ENCODE measurements around the gene CNOT4.

CNOT4 gene

DNA sequence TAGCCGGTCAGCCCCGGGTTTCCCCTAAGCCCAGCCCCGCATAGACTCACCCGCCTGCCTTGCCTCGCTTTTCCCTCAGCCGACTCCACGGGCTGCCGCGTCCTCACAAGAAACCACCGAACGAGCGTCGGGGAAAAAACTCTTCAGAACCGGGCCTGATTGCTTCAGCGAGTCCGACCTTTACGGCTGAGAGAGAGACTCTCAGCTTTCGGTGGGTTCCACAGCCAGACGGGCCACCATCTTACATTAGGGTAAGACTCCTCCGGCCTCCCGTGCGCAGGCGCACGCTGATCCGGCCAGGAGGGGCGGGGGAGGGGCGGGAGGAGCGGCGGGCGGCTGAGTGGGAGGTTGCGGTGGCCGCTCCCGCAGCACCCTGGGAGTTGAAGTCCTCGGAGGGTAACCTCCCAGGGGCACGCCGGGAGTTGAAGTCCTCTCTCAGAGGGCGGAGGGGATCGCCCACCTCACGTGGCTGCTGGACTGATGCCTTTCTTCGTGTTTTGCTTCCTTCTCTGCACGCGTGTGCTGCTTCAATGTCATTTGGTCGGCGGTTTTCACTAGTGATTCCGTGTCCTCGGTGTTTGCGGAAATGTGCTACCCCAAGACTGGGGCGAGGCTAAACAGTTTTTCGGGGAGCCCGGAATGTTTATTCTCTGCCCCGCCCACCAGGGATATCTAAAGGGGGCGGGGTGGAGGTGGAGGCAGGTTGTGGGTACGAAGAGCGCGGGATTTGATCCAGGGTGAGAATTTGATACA, at the start of gene CNOT4:
TSS of gene CNOT4 (minus strand) at position 264 of the 753 bp plus-strand sequence. CDS start 71,771 bp downstream, outside the sequence.
- DNase-seq: peak; percentile 68 to 79

- no peak for DNase-seq
Measured at GRCh38 chr7:135558881-135559280, 49.0 kb upstream of the CNOT4 start.

DNA sequence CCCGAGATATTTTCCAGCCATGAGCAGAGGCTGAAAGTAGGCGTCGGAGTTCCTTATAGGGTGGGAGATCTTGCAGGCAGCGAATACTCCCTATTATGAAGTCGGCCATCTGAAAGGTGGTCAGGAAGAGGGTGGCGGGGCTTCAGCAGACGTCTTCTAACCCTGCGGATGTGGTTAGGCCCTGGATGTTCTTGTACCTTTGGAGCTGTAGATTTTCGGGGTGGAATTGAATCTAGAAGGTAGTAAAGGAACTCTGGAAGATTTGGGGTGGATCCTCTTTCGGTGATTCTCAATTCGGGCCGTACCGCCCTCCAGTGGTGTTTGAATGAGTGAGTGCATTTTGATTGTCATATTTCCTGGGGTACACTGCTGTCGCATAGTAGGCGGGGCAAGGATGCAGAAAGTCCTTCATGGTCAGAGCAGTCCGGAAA, 48.5 kb upstream of the CNOT4 start:
- DNase-seq: peak in 1 of 2 experiments; percentile 34

DNA sequence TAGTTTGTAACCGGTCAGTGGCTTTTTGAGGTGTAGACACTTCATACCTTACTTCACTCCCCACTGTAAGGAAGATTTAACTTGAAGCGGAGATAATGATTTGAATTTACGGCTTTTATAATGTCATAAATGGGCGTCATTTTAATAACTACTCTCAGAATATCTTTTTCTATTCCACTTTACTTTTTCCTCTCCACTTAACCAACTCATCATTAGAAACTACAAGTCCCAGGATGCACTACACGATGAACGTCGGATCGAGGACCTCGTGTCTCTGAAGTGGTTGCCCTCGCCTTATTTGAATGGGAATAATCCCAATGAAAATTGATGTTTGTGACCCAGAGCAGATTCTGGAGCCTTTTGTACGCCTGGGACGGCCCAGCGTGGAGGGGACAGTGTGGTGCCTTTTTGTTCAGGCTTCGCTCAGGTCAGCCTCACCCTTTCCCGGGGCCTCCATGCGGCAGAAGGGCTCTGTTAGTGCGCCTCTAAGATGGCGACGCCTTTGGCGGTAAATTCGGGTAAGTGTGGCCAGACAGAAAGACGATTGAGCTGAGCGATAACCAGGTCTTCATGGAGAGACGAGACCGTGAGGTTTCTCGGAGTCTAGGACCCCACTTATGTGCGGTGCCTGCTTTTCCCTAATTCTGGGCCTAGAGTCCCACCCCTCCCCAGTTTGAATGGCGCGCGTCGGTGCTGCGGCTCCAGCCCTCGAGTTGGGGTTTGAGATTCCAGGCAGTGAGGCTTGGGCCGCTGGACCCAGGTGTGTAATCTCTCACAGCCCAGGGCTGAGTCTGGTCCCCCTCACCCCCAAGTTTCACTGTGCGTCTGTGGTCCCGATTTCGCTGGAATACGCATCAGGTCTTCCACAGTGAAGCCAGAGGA, 47.8 kb upstream of the CNOT4 start, which contains the start of gene NUP205:
TSS of gene NUP205 (plus strand) at position 463 of the 882 bp plus-strand sequence. CDS start at position 491, 28 bp downstream.
- DNase-seq: peak in 1 of 2 experiments; percentile 75

- DNase-seq: no peak
Measured at GRCh38 chr7:135553346-135553745, 43.4 kb upstream of the CNOT4 start.

GRCh38 chr7:135552148-135552547, 42.2 kb upstream of the CNOT4 start:
- no peak for DNase-seq

DNA sequence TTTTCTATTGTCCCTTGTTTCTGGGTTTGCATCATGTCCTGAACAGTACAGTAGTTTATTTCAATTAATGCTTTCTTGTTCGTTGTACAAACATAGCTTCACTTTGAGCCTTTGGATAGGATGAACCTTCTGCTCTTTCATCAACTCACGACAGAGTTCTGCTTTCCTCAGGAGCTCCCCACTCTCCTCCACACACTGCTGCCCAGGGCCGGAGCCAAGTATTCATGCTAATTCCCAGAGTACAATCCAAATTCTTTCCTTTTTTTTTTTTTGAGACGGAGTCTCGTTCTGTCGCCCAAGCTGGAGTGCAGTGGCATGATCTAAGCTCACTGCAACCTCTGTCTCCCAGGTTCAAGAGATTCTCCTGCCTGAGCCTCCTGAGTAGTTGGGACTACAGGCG, 40.3 kb upstream of the CNOT4 start:
- DNase-seq: no peak

DNA sequence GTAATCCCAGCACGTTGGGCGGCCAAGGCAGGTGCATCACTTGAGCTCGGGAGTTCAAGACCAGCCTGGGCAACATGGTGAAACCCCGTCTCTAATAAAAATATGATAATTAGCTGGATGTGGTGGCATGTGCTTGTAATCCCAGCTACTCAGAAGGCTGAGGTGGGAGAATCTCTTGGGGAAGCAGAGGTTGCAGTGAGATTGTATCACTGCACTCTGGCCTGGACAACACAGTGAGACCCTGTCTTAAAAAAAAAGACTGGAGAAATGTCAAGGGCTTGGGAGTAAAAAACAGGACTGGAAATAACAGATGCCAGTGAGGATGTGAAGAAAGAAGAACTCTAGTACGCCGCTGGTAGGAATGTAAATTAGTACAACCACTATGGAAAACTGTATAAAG, 31.1 kb upstream of the CNOT4 start:
- DNase-seq: no peak

GRCh38 chr7:135539629-135540028, 29.7 kb upstream of the CNOT4 start:
- DNase-seq: no peak

GRCh38 chr7:135538376-135538775, 28.5 kb upstream of the CNOT4 start:
- DNase-seq: no peak

DNA sequence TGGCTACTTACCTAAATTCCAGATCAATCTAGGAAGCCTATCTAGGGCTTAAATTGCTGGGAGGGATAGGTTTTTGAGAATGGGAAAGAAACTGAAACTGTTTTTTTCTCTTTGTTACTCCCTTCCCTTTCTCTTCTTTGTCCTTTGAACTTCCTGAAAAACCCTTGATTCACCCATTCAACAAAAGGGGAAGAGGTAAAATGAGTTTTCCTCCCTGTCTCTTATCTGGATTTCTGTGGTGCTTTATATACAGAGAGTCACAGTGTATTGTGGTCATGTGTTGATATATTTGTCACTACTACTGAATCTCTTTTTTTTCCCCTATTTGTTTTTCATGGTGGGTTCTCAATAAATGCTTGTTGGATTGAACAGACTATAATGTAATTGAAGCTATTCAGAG, 28.0 kb upstream of the CNOT4 start:
- DNase-seq: no peak

GRCh38 chr7:135537453-135537852, 27.6 kb upstream of the CNOT4 start:
- DNase-seq: no peak

GRCh38 chr7:135536150-135536549, 26.2 kb upstream of the CNOT4 start:
- no peak for DNase-seq

DNA sequence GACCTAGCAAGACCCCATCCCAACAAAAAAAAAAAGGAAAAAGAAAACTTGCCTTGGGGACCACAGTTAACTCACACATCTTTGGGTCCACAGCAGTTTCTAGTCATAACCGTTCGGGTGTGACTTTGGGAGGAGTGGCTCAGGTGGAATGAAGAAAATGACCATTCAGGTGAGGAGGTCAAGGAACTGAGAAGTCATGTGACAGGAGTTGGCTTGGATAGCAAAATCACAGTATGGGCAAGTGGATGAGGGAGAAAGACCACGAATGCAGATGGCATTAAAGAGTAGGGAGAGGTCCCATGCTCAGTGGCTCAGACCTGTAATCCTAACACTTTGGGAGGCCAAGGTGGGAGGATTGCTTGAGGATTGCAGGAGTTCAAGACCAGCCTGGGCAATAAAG, 17.1 kb upstream of the CNOT4 start:
- DNase-seq: no peak

DNA sequence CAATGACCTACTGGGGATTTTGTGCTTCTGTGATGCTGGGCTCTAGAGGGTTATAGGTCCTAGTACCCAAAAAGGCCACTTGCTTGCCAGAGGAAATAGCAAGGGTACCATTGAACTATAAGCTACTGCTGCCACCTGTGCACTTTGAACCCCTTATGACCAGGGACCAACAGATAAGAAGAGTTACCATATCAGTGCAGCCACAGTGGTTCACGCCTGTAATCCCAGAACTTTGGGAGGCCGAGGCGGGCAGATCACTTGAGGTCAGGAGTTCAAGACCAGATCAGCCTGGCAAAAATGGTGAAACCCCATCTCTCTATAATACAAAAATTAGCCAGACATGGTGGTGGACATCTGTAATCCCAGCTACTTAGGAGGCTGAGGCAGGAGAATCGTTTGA, 15.5 kb upstream of the CNOT4 start:
- DNase-seq: no peak

GRCh38 chr7:135523146-135523545, 13.2 kb upstream of the CNOT4 start:
- no peak for DNase-seq

GRCh38 chr7:135522509-135522908, 12.6 kb upstream of the CNOT4 start:
- no peak for DNase-seq

DNA sequence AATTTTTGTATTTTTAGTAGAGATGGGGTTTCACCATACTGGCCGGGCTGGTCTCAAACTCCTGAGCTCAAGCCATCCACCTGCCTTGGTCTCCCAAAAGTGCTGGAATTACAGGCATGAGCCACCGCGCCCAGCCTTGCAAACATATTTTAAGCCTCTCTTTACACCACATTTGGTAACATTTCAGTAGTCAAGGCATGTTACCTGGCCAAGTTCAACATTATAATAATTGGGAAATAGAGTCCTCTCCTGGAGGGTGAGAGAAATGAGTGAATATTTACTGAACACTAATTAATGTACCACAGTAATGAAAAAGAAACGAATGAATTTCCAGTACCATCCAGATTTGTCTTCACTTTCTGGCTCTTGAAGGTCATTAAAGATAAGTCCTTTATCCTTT, 10.0 kb upstream of the CNOT4 start:
- no peak for DNase-seq

DNA sequence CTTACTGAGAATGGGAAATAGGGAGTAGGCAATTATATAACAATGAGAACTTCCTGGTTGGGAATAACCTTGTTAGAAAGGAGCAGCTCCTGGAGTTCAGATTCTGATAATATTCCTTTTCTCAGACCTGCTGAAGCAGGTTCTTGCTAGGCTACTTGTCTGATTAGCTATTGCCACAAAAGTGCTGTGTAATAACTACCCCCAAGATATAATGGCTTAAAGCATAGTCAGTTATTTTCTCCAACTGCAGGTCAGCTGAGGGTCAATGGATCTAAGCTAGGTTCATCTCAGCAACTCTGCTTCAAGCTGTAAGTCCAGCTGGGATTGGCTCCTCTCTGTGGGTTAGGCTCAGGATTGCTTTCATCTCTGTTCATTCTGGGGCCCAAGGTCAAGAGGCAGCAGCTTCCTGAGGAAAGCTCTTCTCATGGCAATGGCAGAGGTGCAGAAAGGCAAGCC, 9.4 kb upstream of the CNOT4 start:
- DNase-seq: no peak

GRCh38 chr7:135518748-135519147, 8.8 kb upstream of the CNOT4 start:
- no peak for DNase-seq

GRCh38 chr7:135517060-135517459, 7.2 kb upstream of the CNOT4 start:
- no peak for DNase-seq

GRCh38 chr7:135514856-135515255, 5.0 kb upstream of the CNOT4 start:
- DNase-seq: no peak

DNA sequence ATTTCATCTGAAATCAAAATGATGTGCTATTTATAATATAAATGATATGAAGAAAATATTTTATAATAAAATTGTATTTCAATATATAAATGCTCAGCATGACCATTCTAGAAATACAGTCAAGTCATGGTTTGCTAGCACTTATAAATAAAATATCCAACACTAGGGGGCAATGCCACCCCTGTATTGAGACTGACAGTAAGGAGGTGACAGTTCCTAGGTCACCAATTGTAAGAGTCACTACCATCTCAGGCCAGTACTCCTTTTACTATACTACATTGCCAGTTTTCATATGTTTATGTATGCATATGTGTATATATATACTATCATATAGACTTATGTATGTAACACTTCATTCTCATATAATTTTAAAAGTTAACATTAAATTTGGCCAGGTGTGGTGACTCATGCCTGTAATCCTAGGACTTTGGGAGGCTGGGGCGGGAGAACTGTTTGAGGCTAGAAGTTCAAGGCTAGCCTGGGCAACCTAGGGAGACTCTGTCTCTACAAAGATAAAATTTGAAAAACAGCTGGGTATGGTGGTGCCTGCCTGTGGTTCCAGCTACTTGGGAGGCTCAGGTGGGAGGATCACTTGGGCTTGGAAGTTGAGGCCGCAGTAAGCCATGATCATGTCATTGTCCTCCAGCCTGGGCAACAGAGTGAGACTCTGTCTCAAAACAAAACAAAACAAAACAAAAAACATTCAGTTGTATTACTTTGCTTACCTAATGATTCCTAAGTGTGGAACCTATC, 2.4 kb upstream of the CNOT4 start:
- no peak for DNase-seq

Measured in cerebellar nuclear complex (tissue), 1 donor.